Ureter (tissue), 1 donor: ENCODE data around the gene ZNF45. TPM values are rescaled to one million over a fixed set of nuclear protein-coding genes. Genes with fewer than 3 reads are reported as not detected.
"Not testable (repeated sequence)": the region's sequence is repeated elsewhere in the genome, so short reads cannot be mapped to it uniquely, and the experiment has no call there.

Source experiments
- DNase-seq: peaks from one replicate; pipeline ENCODE4 v3.0.0-alpha.2; 2020; ENCODE audit warnings: low spot score
- total RNA-seq: library from RNA; stranded (reverse); gene quantifications from one replicate; pipeline ENCODE4 v1.2.4, GENCODE V29; 2023
- donor health status: DM: yes; HTN: yes; CAD: no.

ZNF45 gene
- total RNA-seq, 1 donor from 2014 or later, result 15.9 TPM

GRCh38 chr19:43913383-43913782 is 21.7 kb downstream of the ZNF45 start:
- no peak for DNase-seq

- no peak for DNase-seq
These were observed 24.2 kb downstream of the ZNF45 start for GRCh38 chr19:43910884-43911283.

DNA sequence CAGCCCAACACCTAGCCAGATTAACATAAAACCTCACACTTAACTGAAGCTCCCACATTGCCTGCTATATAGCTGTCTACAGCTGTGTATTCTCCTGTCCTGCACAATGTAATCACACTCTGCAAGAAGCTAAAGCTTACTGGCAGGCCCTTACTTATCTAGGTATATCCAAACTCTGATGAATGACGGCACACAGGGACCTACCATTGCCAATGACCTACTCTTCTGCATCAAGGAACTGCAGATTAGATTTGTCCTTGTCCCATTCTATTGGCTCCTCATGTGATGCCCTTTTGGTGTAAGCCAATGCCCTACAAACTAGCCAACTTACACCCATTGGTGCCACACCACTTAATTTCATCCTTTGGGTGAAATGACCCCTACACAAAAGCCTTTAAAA is 26.4 kb downstream of the ZNF45 start:
- no peak for DNase-seq

GRCh38 chr19:43906774-43907173 is 28.3 kb downstream of the ZNF45 start:
- DNase-seq, result no peak

DNA sequence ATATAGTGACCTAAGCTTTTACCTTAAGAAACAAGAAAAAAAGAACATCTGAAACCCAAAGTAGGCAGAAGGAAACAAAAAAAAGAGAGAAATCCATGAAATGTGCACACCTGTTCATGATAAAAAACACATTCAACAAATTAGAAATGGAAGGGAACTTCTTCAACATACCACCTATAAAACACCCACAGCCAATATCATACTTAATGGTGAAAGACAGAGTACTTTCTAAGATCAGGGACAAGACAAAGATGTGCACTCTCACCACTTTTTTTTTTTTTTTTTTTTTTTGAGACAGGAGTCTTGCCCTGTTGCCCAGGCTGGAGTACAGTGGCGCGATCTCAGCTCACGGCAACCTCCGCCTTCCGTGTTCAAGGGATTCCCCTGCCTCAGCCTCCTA is 29.2 kb downstream of the ZNF45 start:
- no peak for DNase-seq

DNA sequence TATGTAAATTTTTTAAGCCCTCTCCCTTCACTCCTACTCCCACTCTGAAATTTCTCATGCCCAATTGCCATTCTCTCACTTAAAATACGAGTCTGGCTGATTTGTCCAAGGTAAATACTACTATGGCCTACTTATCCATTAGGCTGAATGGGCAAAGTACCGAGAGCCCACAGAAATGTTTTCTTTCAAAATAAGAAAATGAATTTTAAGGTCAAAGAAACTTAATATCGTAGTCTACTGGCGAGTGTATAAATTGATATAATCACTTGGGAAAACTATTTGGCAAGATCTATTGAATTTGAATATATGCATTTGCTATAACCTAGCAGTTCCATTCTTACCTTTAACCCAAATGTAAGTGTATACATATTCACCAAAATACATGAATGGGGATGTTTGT is 32.7 kb downstream of the ZNF45 start:
- DNase-seq, result no peak

- DNase-seq, result peak; percentile 81
These were observed 33.4 kb downstream of the ZNF45 start for GRCh38 chr19:43901395-43902390.

DNA sequence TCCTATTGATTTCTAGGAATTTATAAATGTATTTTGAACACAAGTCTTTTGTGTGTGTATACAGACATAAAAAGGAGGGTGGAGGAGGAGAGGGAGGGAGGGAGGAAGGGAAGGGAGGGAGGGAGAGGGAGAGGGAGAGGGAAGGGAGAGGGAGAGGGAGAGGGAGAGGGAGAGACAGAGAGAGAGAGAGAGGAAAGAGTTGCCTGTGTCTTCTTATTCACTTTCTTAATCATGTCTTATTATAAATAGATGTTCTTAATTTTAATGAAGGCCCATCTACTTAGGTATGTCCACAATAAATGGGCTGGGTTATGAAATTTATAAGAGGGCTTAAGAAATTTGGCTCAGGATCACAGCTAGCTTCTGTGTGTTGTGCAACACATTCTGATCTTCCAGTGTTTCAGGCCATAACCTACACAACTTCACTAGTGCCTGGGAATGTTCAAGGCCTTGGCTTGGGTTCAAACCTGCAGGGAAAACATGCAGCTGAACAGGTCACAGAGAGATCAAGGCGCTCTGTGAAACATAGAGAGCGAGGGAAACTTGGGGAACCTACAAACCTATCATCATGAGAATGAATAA is 39.3 kb downstream of the ZNF45 start:
- DNase-seq, result no peak

DNA sequence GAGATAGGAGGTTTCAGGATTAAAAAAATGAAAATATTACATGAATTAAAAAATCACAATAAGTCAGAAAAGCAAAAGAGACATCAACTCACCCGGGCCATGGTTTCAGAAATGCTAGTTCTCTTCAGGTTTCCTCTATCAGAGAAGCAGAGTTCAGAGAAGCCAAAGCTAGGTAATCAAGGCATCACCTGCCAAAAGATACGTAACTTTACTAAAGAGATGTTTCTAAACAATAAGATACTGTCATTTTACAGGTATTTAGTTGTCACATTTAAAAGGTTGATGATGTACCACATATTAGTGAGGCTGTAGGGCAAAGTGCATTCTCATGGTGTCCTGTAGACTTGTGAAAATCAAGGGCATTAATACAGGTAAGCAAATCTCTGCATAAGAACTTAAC is 51.2 kb downstream of the ZNF45 start, which contains the start of gene ZNF404:
ZNF404 (minus strand) TSS at position 101 of the 400 bp plus-strand sequence.
- DNase-seq, result no peak

DNA sequence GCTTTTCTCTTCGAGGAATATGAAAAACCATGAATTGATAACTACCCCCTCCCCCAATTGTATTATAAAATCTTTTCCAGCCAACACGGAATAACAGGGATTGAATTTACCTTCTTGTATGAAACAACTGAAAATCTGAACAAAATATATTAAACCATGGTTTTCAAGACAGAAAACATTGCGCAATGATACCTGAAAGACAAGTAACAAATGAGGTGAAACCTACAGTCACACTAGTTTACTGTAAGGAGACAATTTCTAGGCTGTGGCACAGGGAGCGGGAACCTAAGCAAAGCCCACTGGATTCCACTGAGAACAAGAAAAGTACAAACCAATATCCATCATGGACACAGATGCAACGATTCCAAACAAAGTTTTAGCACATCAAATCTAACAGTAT is 54.6 kb downstream of the ZNF45 start:
- DNase-seq, result no peak

DNA sequence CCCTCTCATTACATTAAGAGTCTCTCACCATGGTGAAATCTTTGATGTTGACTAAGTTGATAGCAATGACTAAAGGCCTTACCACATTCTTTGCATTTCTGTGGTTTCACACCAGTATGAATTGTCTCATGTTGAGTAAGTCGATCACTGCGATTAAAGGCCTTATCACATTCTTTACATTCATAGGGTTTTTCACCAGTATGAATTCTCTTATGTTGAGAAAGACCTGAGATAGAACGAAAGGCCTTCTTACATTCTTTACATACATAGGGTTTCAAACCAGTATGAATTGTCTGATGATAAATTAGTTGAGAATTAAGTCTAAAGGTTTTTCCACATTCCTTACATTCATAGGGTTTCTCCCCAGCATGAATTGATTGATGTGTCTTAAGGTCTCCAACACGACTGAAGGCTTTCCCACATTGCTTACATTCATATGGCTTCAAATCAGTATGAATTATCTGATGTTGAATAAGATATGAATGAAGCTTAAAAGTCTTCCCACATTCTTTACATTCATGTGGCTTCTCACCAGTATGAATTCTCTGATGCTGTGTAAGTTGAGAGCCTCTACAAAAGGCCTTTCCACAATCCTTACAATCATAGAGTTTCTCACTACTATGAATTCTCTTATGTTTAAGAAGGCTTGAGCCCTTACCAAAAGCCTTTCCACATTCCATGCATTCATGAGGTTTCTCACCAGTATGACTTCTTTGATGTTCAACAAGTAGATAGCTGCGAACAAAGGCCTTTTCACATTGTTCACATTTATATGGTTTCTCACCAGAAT is 62.3 kb downstream of the ZNF45 start:
- DNase-seq, result no peak

- not testable (repeated sequence) for DNase-seq
These were observed 68.2 kb downstream of the ZNF45 start for GRCh38 chr19:43866923-43867322.

Other genes starting within 250 kb of the ZNF45 start
- gene IRGC, start 219.2 kb downstream of the ZNF45 start, total RNA-seq, result not detected
- 60.6 TPM for gene SMG9, start 180.3 kb downstream of the ZNF45 start, total RNA-seq
- 69.2 TPM for gene KCNN4, start 154.3 kb downstream of the ZNF45 start, total RNA-seq
- gene LYPD5, start 132.8 kb downstream of the ZNF45 start, total RNA-seq, result 5.9 TPM
- gene ZNF283, start 108.0 kb downstream of the ZNF45 start, total RNA-seq, result 15.1 TPM
- gene ZNF404, start 51.3 kb downstream of the ZNF45 start, total RNA-seq, result 4.8 TPM
- 6.8 TPM for gene ZNF221, start 15.9 kb upstream of the ZNF45 start, total RNA-seq
- 9.1 TPM for gene ZNF155, start 48.9 kb upstream of the ZNF45 start, total RNA-seq
- 8.8 TPM for gene ZNF230, start 67.7 kb upstream of the ZNF45 start, total RNA-seq
- gene ZNF222, start 90.1 kb upstream of the ZNF45 start, total RNA-seq, result 4.9 TPM
- gene ZNF223, start 116.8 kb upstream of the ZNF45 start, total RNA-seq, result 16.9 TPM
- gene ZNF284, start 136.9 kb upstream of the ZNF45 start, total RNA-seq, result 2.0 TPM
- 32.6 TPM for gene ZNF224, start 159.1 kb upstream of the ZNF45 start, total RNA-seq
- 5.1 TPM for gene ZNF225, start 178.1 kb upstream of the ZNF45 start, total RNA-seq
- gene ZNF234, start 206.3 kb upstream of the ZNF45 start, total RNA-seq, result 16.1 TPM
- 30.8 TPM for gene ZNF226, start 229.8 kb upstream of the ZNF45 start, total RNA-seq